HG03097 (cell line): ENCODE data around the gene RNF144A.
"Not testable (repeated sequence)": the region's sequence is repeated elsewhere in the genome, so short reads cannot be mapped to it uniquely, and the experiment has no call there.

Experiments used
- ATAC-seq: cut with Tn5 transposase; IDR thresholded peaks from one replicate; pipeline ENCODE4 v1.9.1; 2021; ENCODE audit not compliant: unreplicated experiment, low FRiP score

Gene RNF144A, protein sequence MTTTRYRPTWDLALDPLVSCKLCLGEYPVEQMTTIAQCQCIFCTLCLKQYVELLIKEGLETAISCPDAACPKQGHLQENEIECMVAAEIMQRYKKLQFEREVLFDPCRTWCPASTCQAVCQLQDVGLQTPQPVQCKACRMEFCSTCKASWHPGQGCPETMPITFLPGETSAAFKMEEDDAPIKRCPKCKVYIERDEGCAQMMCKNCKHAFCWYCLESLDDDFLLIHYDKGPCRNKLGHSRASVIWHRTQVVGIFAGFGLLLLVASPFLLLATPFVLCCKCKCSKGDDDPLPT

DNA sequence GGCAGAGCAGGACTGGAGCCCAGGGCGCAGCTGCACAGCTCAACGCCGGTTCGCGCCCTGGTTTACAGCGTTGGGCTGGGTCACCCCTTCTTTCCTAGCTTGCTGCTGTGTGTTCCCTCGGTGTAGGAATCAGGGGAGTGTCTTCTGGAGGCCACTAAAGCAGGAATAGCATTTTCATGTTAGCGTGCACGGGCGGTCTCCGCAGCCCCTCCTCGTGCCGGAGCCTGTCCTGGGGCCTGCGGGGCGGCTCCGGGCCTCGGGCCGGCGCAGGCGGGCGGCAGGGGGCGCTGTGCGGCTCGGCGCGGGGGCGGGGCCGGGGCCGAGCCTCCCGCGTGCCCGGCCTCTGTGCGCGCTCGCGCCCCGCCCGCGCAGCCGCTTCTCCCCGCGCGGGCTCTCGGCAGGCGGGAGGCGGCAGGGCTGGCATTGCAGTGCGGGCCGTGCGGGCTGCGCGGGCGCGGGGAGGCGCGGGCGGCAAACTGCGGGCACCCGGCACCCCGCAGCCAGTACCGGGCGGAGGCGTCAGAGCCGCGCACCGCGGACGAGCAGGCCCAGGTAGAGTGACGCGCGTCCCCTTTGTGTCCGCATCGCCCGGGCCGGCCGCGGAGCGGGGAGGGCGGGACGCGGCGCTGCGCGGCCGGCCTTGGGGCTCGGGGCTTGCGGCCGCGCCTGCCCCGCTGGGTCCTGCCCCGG lies at the start of gene RNF144A:
Gene RNF144A (plus strand): TSS at position 342 of the 690 bp plus-strand sequence. CDS start 79,515 bp downstream, outside the sequence.
- peak; percentile 77 for ATAC-seq

GRCh38 chr2:6872394-6872793 lies 44.8 kb upstream of the RNF144A start:
- ATAC-seq = no peak

GRCh38 chr2:6874032-6874431 lies 43.2 kb upstream of the RNF144A start:
- no peak for ATAC-seq

DNA sequence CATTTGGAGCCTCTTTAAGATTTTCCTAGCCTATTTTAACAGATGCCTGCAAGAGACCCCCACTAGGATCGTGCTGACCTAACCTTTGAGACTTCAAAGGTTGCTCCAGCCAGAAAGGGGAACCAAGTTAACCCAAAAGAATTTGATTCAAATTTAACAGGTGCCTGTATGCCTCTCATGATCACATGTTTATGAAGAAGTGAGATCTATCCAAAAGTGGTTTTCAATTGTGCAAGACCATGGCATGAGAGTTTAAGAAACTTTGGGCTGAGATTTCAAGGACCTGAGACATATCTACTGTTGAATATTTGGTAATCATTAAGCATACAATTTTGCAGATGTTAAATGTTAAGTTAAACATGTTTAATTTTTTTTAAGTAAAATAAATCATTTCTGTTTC lies 40.9 kb upstream of the RNF144A start:
- no peak for ATAC-seq

DNA sequence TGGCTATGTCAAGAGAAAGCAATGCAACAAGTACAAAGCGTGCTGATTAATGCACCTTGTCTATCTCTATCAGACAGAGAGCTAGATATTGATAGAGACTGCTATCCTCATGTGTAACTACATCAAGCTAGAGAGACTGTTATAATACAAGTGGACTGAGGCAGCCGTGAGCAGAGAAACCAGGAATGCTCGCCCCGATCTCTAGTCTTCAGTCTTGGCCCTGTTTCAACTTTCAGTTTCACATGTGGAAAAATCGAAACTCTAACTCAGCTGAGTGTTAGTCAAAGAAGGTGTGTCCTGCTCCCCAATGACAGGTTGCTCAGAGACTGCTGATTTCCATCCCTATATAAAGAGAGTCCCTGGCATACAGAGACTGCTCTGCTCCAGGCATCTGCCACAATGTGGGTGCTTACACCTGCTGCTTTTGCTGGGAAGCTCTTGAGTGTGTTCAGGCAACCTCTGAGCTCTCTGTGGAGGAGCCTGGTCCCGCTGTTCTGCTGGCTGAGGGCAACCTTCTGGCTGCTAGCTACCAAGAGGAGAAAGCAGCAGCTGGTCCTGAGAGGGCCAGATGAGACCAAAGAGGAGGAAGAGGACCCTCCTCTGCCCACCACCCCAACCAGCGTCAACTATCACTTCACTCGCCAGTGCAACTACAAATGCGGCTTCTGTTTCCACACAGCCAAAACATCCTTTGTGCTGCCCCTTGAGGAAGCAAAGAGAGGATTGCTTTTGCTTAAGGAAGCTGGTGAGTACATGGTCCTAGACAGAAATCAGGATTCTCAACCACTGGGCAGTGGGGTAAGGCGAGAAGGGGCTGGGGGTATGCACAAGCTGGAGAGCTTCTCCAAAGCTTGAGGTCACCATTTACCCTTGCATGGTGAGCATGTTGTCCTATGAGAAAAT lies 39.6 kb upstream of the RNF144A start, which contains the start of gene RSAD2:
Gene RSAD2 (plus strand): TSS at position 376 of the 903 bp plus-strand sequence. CDS start 24 bp downstream, at position 400.
- ATAC-seq = peak; percentile 75

GRCh38 chr2:6878549-6878948 lies 38.7 kb upstream of the RNF144A start:
- ATAC-seq = no peak

DNA sequence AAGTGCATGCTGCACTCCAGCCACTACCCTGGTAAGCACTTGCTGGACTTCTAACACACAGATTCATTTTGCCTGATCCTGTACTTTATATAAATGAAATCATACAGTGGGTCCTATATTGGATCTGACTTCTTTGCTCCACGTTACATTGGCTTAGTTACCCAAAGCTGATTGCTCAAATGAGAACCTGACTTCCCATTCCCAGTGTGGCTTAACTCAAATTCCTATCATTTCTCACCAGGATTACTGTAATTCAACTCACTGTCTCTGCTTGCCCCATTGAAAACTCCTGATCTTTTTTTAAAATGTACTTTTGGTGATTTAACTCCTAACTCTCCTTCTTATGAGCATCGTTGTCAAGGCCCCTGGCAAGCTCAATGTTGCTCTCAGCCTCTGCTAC lies 38.2 kb upstream of the RNF144A start:
- ATAC-seq = no peak

GRCh38 chr2:6880200-6880733 lies 36.9 kb upstream of the RNF144A start:
- no peak for ATAC-seq

DNA sequence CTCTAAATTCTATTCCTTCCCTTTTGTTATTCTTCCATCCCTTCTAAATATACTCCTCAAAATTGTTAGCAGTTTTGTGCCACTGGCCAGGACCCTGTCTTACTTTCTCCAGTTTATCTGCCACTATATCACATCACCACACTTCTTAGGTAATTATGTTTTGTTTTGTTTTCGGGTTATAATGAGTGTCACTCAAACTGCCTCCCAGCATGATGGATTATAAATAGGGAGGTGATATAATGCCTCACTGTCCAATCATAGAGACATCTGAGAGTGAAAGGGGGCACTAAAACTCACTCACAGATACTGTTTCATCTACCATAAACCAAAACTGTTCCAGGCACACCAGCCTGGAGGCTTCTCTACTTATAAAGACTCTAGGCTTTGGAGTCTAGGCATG lies 36.2 kb upstream of the RNF144A start:
- ATAC-seq = no peak

DNA sequence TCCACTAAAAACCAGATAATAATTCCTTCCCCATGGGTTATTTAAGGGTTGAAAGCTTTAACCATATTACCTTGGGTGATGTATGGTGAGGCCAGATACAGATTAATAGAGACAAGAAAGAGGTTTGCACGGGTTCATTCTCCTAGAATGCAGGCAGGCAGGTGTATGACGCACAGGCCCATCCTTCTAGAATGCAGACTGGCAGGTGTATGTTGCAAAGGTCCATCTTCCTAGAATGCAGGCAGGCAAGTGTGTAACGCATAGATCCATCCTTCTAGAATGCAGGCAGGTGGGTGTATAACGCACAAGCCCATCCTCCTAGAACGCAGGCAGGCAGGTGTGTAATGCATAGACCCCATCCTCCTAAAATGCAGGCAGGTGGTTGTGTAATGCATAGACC lies 35.7 kb upstream of the RNF144A start:
- no peak for ATAC-seq

- ATAC-seq = no peak
Observed at GRCh38 chr2:6883448-6884122, 33.6 kb upstream of the RNF144A start.

- no peak for ATAC-seq
Observed at GRCh38 chr2:6885551-6885950, 31.7 kb upstream of the RNF144A start.

GRCh38 chr2:6885968-6886367 lies 31.2 kb upstream of the RNF144A start:
- ATAC-seq = no peak

DNA sequence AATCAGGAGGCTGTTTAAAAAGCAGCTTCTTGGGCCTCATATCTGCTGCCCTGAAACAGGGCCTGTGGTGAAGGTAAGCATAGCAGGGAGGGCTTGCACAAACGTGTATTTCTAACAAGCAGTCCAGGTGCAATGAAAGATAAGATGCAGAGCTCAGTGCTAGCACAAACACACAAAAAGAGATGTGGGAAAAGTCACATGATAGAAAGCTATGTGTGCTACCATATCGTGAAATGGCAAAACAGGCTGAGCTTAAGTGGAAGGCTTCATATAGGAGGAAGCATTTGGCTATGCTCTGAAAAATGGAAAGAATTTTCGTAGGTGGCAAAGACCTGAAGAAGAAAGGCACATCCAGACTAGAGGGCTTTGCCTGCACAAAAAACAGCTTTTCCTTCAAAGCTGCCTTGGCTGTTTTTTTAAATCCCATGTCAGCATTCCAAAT lies 29.4 kb upstream of the RNF144A start:
- no peak for ATAC-seq

DNA sequence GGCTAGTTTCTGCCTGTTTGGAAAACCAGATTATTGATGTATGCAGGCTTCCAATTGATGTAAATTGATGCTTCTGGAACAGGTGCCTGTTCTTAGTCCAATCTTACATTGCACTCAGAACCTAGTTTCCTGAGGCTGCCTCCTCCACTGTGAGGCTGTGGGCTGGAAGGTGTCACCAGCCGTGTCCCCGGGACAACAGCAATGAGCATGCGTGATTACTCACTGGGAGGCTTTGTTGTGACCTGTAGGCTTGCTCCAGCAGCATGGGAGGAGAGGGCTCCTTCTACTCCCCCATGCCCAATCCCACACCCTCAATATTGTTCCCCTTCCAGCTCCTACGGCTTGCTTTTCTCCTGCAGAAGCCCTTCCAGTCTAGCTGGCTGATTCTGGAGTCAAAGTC lies 28.5 kb upstream of the RNF144A start:
- ATAC-seq = no peak

GRCh38 chr2:6893876-6894482 lies 23.2 kb upstream of the RNF144A start:
- ATAC-seq = no peak

GRCh38 chr2:6896930-6897759 lies 20.1 kb upstream of the RNF144A start:
- no peak for ATAC-seq

DNA sequence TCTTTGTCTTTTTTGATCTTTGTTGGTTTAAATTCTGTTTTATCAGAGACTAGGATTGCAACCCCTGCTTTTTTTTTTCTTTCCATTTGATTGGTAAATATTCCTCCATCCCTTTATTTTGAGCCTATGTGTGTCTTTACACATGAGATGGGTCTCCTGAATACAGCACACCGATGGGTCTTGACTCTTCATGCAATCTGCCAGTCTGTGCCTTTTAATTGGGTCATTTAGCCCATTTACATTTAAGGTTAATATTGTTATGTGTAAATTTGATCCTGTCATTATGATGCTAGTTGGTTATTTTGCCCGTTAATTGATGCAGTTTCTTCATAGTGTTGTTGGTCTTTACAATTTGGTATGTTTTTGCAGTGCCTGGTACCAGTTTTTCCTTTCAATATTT lies 14.6 kb upstream of the RNF144A start:
- ATAC-seq = not testable (repeated sequence)

GRCh38 chr2:6905668-6906067 lies 11.5 kb upstream of the RNF144A start:
- ATAC-seq = no peak
